Hippocampal formation (tissue), 2 donors: ENCODE results near the gene ALKBH2.

Experiments used
- DNase-seq, 2 donors: peaks; one replicate each; lab custom pipeline; 2025; lab: John Stamatoyannopoulos, UW

Gene ALKBH2

GRCh38 chr12:109113661-109114321 lies 20.5 kb upstream of the ALKBH2 start:
- DNase-seq, result no peak

- DNase-seq, result no peak
Measured at GRCh38 chr12:109112720-109113465, 19.6 kb upstream of the ALKBH2 start.

GRCh38 chr12:109110988-109111495 lies 17.8 kb upstream of the ALKBH2 start:
- peak; percentile 83 to 86 for DNase-seq

- DNase-seq, result no peak
Measured at GRCh38 chr12:109109746-109110350, 16.6 kb upstream of the ALKBH2 start.

- DNase-seq, result no peak
Measured at GRCh38 chr12:109105176-109105575, 11.9 kb upstream of the ALKBH2 start.

GRCh38 chr12:109102491-109102890 lies 9.2 kb upstream of the ALKBH2 start:
- DNase-seq, result no peak

- DNase-seq, result no peak
Measured at GRCh38 chr12:109100741-109101140, 7.5 kb upstream of the ALKBH2 start.

- DNase-seq, result no peak
Measured at GRCh38 chr12:109099431-109100020, 6.3 kb upstream of the ALKBH2 start.

- DNase-seq, result no peak
Measured at GRCh38 chr12:109098651-109099050, 5.4 kb upstream of the ALKBH2 start.

DNA sequence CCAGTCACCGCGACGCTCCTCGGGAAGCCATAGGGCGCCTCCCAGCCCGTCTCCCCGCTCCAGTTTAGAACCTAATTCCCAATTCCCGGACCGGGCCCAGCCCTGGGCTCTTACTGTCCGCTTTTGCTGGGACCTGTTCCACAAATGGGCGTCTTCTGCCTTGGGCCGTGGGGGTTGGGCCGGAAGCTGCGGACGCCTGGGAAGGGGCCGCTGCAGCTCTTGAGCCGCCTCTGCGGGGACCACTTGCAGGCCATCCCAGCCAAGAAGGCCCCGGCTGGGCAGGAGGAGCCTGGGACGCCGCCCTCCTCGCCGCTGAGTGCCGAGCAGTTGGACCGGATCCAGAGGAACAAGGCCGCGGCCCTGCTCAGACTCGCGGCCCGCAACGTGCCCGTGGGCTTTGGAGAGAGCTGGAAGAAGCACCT lies 4.9 kb upstream of the ALKBH2 start:
- no peak for DNase-seq

DNA sequence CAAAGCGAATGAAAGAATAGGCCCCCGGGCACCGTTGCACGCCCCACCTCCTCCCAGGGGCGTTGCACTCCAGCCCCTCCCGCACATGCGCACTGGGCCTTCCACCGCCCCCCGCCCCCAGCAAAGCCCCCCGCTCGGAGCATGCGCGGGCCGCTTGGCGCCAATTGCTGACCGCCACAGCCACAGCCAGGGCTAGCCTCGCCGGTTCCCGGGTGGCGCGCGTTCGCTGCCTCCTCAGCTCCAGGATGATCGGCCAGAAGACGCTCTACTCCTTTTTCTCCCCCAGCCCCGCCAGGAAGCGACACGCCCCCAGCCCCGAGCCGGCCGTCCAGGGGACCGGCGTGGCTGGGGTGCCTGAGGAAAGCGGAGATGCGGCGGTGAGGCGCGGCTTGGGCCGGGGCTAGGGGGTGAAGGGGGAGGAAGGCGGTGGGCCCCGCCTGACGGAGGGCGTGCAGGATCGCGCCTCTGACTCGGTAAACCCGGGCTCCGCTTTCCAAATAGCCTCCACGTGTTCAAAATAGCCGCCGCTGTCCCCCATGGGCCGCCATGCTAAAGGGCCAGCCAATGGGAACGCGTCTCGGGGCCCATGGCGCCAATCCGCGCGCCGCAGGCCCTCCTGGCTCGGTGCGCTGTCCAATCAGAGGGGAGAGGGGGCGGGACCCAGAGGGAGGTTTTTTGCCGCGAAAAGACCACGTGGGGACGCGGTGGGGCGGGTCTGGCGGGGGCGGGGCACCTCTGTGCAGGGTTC lies 4.3 kb upstream of the ALKBH2 start, which contains the start of gene UNG:
UNG (plus strand) TSS at position 163 of the 748 bp plus-strand sequence; CDS start at position 246, 83 bp downstream.
- peak; percentile 94 to 97 for DNase-seq

DNA sequence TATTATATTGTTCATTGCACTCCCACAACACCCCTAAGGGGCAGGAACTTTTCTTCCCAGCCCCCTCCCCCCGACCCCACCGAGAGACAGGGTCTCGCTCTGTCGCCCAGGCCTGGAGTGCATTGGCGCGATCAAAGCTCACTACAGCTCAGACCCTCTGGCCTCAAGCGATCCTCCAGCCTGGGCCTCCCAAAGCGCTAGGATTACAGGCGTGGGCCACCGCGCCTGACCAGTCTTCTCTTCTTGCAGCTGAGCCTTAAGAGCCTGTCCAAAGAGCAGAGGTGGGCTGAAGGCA lies 3.8 kb upstream of the ALKBH2 start:
- no peak for DNase-seq

- DNase-seq, result no peak
Measured at GRCh38 chr12:109092497-109093021, 713 bp downstream of the ALKBH2 start.

DNA sequence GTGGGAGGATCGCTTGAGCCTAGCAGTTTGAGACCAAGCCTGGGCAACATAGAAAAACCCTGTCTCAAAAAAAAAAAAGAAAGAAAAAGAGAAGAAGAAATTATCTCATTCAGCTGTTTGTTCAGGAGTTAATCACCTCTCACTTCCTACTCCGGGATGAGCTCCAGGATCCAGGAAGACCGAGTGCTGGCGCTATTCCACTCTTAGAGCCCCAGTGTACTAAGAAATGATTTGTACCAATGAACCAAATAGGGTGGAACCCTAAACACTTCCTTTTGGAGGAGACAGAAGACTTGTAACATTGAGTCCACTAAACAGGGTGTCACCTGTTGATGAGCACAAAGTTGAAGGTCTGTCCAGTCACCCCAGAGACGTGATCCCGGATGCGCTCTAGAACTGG lies 3.6 kb downstream of the ALKBH2 start:
- no peak for DNase-seq

- no peak for DNase-seq
Measured at GRCh38 chr12:109088818-109089217, 4.5 kb downstream of the ALKBH2 start.

DNA sequence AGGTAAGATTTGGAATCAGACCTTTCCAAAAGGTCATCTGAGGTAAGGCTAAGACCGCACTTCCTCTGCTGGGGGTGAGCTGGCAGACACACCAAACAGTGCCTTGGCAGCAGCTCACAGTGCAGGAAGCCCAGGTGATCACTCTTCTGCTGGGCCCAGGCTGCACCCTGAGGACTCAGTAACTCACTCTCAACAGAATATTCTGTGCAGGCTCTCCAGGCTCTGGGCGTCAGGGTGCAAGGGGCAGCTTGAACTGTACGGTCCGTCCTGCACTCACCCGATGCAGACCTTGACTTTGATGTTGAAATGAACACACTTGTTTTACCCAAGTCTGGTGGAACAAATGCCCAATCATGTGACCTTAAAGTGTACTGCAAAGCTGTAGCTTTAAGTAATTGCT lies 6.0 kb downstream of the ALKBH2 start:
- DNase-seq, result no peak

DNA sequence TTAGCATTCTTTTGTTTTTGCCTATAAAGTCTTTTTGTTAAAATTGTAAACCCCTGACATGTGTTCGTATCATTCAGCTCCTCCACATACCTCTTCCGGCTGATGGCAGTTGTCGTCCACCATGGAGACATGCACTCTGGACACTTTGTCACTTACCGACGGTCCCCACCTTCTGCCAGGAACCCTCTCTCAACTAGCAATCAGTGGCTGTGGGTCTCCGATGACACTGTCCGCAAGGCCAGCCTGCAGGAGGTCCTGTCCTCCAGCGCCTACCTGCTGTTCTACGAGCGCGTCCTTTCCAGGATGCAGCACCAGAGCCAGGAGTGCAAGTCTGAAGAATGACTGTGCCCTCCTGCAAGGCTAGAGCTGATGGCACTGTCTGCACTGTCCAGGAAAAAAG lies 7.7 kb downstream of the ALKBH2 start:
- no peak for DNase-seq

- DNase-seq, result no peak
Measured at GRCh38 chr12:109084425-109084824, 8.8 kb downstream of the ALKBH2 start.

GRCh38 chr12:109082751-109083150 lies 10.5 kb downstream of the ALKBH2 start:
- no peak for DNase-seq

GRCh38 chr12:109074866-109075265 lies 18.4 kb downstream of the ALKBH2 start:
- no peak for DNase-seq
